Osteocyte (in vitro differentiated cells): ENCODE measurements around the gene ZNF428. TPM values are rescaled to one million over a fixed set of nuclear protein-coding genes. Genes with fewer than 3 reads are reported as not detected.

Experiments used
- DNase-seq: peaks from one replicate; pipeline ENCODE4 v3.0.0; 2021; ENCODE audit warnings: mixed read lengths; ENCODE audit not compliant: unreplicated experiment; ENCODE audit errors: extremely low spot score
- H3K27ac Mint-ChIP-seq: one replicate; pipeline ENCODE4 v1.8.0; 2021; ENCODE audit warnings: mild to moderate bottlenecking, mixed read lengths; ENCODE audit not compliant: unreplicated experiment
- H3K27me3 Mint-ChIP-seq: one replicate; pipeline ENCODE4 v1.8.0; 2021; ENCODE audit warnings: mixed read lengths; ENCODE audit not compliant: unreplicated experiment
- H3K36me3 Mint-ChIP-seq: one replicate; pipeline ENCODE4 v1.8.0; 2021; ENCODE audit warnings: mixed read lengths; ENCODE audit not compliant: unreplicated experiment
- H3K4me1 Mint-ChIP-seq: one replicate; pipeline ENCODE4 v1.8.0; 2021; ENCODE audit warnings: mixed read lengths; ENCODE audit not compliant: unreplicated experiment
- H3K4me3 Mint-ChIP-seq: one replicate; pipeline ENCODE4 v1.8.0; 2021; ENCODE audit warnings: mild to moderate bottlenecking, moderate library complexity, mixed read lengths; ENCODE audit not compliant: unreplicated experiment
- H3K9me3 Mint-ChIP-seq: one replicate; pipeline ENCODE4 v1.8.0; 2021; ENCODE audit warnings: mixed read lengths; ENCODE audit not compliant: unreplicated experiment
- total RNA-seq: library from RNA; stranded (reverse); gene quantifications from 2 replicates; pipeline ENCODE4 v1.2.1, GENCODE V29; 2021
- TF ChIP-seq, protein P1 (sequence below): fragments of 200-600 bp; sonication (generic); IDR thresholded peaks from 2 replicates; pipeline ENCODE4 v1.5.0; 2021; ENCODE audit warnings: antibody characterized with exemption, mild to moderate bottlenecking, moderate library complexity

ZNF428 gene
- total RNA-seq, 1 donor from 2014 or later: 74.1 TPM

DNA sequence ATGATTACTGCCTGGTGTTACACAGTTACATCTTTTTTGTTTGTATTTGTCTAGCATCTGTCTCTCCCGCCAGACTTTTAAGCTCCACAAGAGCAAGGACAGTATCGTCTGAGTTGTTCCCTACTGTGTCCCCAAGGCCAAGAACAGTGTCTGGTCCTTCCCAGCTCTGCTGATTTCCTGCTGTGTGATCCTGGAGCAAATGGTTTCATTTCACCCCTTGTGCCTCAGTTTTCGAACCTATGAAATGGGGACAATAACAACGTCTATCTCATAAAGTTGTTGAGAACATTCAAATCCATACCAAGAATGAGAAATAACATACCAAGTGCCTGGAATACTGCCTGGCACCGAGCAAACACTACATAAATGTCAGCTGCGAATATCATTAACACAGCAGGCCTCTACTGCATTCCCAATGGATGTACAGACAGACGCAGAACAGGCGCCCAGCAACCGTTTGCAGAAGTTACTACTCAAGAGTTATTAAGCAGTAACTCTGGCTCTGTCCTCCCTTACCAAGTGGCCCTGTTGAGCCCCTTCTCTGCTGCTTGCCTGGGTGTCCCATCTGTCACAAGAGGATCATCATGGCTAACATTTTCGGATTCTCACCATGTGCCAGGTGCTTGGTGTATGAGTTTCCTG lies 55.5 kb downstream of the ZNF428 start:
- H3K9me3 Mint-ChIP-seq: no peaks in the 10 kb centered on the region
- H3K4me1 Mint-ChIP-seq: peaks cover 16% of the 10 kb centered on the region
- H3K4me3 Mint-ChIP-seq: no peak overlapping the region
- TF ChIP-seq, protein P1, sequence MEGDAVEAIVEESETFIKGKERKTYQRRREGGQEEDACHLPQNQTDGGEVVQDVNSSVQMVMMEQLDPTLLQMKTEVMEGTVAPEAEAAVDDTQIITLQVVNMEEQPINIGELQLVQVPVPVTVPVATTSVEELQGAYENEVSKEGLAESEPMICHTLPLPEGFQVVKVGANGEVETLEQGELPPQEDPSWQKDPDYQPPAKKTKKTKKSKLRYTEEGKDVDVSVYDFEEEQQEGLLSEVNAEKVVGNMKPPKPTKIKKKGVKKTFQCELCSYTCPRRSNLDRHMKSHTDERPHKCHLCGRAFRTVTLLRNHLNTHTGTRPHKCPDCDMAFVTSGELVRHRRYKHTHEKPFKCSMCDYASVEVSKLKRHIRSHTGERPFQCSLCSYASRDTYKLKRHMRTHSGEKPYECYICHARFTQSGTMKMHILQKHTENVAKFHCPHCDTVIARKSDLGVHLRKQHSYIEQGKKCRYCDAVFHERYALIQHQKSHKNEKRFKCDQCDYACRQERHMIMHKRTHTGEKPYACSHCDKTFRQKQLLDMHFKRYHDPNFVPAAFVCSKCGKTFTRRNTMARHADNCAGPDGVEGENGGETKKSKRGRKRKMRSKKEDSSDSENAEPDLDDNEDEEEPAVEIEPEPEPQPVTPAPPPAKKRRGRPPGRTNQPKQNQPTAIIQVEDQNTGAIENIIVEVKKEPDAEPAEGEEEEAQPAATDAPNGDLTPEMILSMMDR: no peak
- H3K27me3 Mint-ChIP-seq: no peaks in the 10 kb centered on the region
- peak overlapping the region; percentile 79 for H3K27ac Mint-ChIP-seq
- DNase-seq: no peak
- peaks cover 11% of the 10 kb centered on the region for H3K36me3 Mint-ChIP-seq

DNA sequence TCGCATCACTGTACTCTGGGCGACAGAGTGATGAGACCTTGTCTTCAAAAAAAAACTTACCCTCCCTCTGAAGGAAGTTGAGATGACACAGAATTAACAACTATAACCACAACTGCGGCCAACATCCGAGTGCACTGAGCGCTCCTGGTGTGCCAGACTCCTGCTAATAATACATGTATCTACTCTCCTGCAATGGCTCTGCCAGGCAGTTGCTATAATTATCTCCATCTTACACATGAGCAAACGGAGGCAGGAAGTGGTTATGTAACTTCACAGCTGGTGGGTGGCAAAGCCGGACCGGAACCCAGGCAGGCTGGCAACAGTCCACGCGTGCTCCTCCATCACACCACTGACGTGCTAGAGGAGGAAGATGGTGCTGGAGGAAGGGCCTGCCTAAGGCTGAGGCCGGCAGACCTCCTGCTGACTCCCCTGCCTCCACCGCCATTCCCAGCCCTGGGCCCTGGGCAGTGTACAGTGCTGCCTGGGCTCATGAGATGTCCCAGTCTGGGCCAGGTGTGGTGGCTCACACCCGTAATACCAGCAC lies 56.7 kb downstream of the ZNF428 start:
- no peak overlapping the region for H3K4me3 Mint-ChIP-seq
- H3K36me3 Mint-ChIP-seq: peaks cover 11% of the 10 kb centered on the region
- DNase-seq: peak; percentile 90
- TF ChIP-seq, protein P1: no peak
- peaks cover 16% of the 10 kb centered on the region for H3K4me1 Mint-ChIP-seq
- peak overlapping the region; percentile 79 for H3K27ac Mint-ChIP-seq
- H3K27me3 Mint-ChIP-seq: no peaks in the 10 kb centered on the region
- no peaks in the 10 kb centered on the region for H3K9me3 Mint-ChIP-seq

DNA sequence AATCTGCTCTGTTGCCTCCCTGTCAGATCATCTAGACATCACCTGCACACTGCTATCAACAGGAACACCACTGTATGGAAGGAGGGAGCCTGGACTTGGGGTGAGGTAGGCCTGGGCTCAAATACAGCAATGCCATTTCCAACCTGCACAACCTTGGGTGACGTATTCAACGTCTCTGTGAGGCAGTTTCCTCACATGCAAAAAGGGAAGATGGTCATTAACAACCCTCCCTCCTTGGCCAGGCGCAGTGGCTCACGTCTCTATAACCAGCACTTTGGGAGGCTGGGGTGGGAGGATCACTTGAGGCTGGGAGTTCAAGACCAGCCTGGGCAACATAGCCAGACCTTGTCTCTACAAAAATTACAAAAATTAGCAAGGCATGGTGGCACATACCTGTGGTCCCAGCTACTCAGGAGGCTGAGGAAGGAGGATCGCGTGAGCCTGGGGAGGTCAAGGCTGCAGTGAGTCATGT lies 57.2 kb downstream of the ZNF428 start:
- Mint-ChIP-seq H3K4me1 (peaks cover 16% of the 10 kb centered on the region), H3K4me3 (no peak overlapping the region), H3K27ac (peak overlapping the region; percentile 79), H3K36me3 (peaks cover 13% of the 10 kb centered on the region), H3K9me3 (no peaks in the 10 kb centered on the region), H3K27me3 (no peaks in the 10 kb centered on the region)
- DNase-seq: no peak
- TF ChIP-seq, protein P1: no peak

DNA sequence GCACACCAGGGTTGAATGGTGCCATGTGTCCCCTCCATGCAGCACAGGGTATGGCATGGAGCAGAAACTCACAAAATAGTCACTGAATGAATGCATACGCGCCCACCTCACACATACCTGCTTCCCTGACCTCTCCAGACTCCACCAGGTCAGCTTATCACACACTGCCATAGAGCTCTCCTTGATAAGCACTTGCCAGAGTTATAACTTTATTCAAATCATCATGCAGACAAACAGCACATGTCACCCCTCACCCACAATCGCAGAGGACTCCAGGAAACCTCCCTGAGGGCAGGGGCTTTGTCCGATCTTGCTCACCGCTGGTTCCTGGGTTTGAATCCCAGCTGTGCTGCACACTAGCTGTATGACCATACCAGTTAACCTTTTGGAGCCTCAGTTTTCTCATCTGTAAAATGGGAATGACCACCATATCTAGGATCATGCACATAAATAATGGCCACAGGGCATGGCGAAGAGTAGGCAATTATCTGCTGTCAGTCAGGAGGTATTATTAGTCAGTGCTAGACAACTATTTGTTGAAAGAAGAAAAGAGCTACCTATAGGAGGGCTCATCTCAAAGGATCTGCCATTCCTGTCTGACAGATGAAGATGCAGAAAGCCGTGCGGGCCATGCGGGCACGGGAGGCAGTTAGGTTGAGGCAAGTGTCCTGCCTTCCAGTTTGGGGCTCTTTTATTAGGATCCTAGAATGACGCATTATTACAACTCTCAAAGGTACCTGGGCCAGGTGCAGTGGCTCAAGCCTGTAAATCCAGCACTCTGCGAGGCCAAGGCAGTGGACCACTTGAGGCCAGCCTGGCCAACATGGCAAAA lies 58.1 kb downstream of the ZNF428 start:
- Mint-ChIP-seq H3K4me1 (peaks cover 16% of the 10 kb centered on the region), H3K27ac (peak overlapping the region; percentile 79), H3K36me3 (peaks cover 11% of the 10 kb centered on the region)

More for the DNA sequence above, 58.1 kb downstream of the ZNF428 start:
- no peak for DNase-seq
- H3K4me3 Mint-ChIP-seq: no peak overlapping the region
- TF ChIP-seq, protein P1: no peak
- H3K9me3 Mint-ChIP-seq: no peaks in the 10 kb centered on the region
- H3K27me3 Mint-ChIP-seq: no peaks in the 10 kb centered on the region
